Transverse colon (tissue), 3 donors: Measurements from ENCODE around the gene CEBPB.

Source experiments
- POLR2A ChIP-seq: fragments of 450-650 bp; IDR thresholded peaks from one replicate; pipeline ENCODE4 v1.6.1; 2016; ENCODE audit warnings: antibody characterized with exemption, mild to moderate bottlenecking, moderate library complexity
- TF ChIP-seq, protein P1 (sequence below), 5 experiments: fragments of 200-600 bp in 3 of 5; fragments of 450-650 bp in 2 of 5; sonication (generic) in 3 of 5; IDR thresholded peaks; 1 replicate in 2 of 5; 2 replicates in 3 of 5; pipeline ENCODE4 v1.5.1; 2016 to 2017; ENCODE audit warnings: antibody characterized with exemption in 5 of 5, inconsistent platforms in 3 of 5, mild to moderate bottlenecking in 2 of 5, moderate library complexity in 1 of 5

DNA sequence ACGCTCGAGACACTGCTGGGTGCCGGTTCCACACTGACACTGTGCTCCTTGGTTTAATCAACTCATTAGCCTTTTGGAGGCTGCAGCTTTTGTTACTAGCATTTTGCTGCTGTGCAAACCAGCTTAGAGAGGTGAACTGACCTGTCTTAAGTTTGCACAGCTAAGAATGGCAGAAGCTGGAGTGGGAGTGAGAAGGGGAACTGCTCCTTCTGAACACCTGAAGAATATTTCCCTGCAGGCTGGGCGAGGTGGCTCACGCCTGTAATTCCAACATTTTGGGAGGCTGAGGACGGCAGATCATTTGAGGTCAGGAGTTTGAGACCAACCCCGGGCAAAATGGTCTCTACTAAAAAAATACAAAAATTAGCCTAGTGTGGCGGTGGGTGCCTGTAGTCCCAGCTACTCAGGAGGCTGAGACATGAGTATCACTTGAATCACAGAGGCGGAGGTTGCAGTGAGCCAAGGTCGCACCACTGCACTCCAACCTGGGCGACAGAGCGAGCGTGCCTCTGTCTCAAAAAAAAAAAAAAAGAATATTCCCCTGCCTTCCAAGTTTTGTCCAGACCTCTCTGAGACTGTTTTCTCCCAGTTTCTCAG lies 5.0 kb downstream of the CEBPB start:
- TF ChIP-seq, protein P1, sequence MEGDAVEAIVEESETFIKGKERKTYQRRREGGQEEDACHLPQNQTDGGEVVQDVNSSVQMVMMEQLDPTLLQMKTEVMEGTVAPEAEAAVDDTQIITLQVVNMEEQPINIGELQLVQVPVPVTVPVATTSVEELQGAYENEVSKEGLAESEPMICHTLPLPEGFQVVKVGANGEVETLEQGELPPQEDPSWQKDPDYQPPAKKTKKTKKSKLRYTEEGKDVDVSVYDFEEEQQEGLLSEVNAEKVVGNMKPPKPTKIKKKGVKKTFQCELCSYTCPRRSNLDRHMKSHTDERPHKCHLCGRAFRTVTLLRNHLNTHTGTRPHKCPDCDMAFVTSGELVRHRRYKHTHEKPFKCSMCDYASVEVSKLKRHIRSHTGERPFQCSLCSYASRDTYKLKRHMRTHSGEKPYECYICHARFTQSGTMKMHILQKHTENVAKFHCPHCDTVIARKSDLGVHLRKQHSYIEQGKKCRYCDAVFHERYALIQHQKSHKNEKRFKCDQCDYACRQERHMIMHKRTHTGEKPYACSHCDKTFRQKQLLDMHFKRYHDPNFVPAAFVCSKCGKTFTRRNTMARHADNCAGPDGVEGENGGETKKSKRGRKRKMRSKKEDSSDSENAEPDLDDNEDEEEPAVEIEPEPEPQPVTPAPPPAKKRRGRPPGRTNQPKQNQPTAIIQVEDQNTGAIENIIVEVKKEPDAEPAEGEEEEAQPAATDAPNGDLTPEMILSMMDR (IDR thresholded peaks at IDR 0.05), result no peak
- TF ChIP-seq POLR2A, result no peak
